Bronchial epithelial cell (primary cell): Measurements from ENCODE around the gene HOATZ. TPM values are rescaled to one million over a fixed set of nuclear protein-coding genes. Genes with fewer than 3 reads are reported as not detected.

Source experiments
- DNase-seq: peaks from one replicate; pipeline ENCODE4 v3.0.0-alpha.2; 2010; ENCODE audit warnings: low read depth
- FAIRE-seq: peaks from 2 replicates; lab custom pipeline; 2011; peaks lifted over from hg19 to GRCh38; lab: Jason Lieb, UNC
- H3K27me3 ChIP-seq: 2 replicates; pipeline ENCODE4 v1.5.1; 2011; ENCODE audit warnings: low read length; ENCODE audit not compliant: control insufficient read depth, insufficient read depth
- H3K36me3 ChIP-seq: 2 replicates; pipeline ENCODE4 v1.5.1; 2011; ENCODE audit warnings: low read length; ENCODE audit not compliant: control insufficient read depth, insufficient read depth
- H3K4me3 ChIP-seq: 2 replicates; pipeline ENCODE4 v1.5.1; 2011; ENCODE audit warnings: mild to moderate bottlenecking, low read depth, low read length, control low read depth
- CTCF ChIP-seq: IDR thresholded peaks from 2 replicates; pipeline ENCODE4 v1.5.1; 2011; ENCODE audit warnings: mild to moderate bottlenecking, moderate library complexity, low read length, control low read depth, inconsistent platforms; ENCODE audit not compliant: insufficient read depth, severe bottlenecking
- total RNA-seq: library from RNA; depleted of rRNA; stranded (reverse); fragments of >200 nt; gene quantifications from 2 replicates; pipeline ENCODE4 v1.2.1, GENCODE V29; 2014

The HOATZ gene
- total RNA-seq, 1 donor from 2014 or later, result not detected

- Histone ChIP-seq H3K4me3 (no peak overlapping the region), H3K27me3 (no peaks in the 10 kb centered on the region), H3K36me3 (no peaks in the 10 kb centered on the region)
- DNase-seq (peak; percentile 49), FAIRE-seq (no peak)
- TF ChIP-seq CTCF, result no peak
Observed at GRCh38 chr11:111474432-111474831, 40.1 kb upstream of the HOATZ start.

DNA sequence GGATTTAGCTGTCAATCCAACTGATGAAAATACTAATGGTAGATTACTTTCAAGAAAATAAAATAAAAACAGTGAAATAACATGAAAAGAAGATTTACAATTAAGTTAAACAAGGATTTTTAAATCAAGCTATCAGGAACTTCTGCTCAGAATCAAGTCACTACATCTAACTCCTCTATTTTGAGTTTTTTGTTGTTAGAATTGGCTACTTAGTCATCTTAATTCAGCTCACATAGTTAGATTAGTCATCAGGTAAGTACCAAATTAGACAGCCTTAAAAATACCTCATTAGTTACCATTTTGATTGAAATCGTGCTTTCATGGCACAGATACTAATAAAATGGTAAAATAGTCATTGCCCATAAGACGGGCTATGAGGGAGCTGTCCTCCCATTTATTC lies 38.2 kb upstream of the HOATZ start:
- TF ChIP-seq CTCF, result no peak
- FAIRE-seq (no peak), DNase-seq (peak; percentile 44)
- Histone ChIP-seq H3K36me3 (no peaks in the 10 kb centered on the region), H3K4me3 (no peak overlapping the region), H3K27me3 (no peaks in the 10 kb centered on the region)

- Histone ChIP-seq H3K27me3 (no peaks in the 10 kb centered on the region), H3K4me3 (no peak overlapping the region), H3K36me3 (no peaks in the 10 kb centered on the region)
- no peak for TF ChIP-seq CTCF
- no peak for FAIRE-seq
- DNase-seq, result no peak
Observed at GRCh38 chr11:111476956-111477355, 37.6 kb upstream of the HOATZ start.

GRCh38 chr11:111477898-111478297 lies 36.7 kb upstream of the HOATZ start:
- H3K27me3 ChIP-seq, result no peaks in the 10 kb centered on the region
- FAIRE-seq, result no peak
- H3K4me3 ChIP-seq, result no peak overlapping the region
- no peak for TF ChIP-seq CTCF
- H3K36me3 ChIP-seq, result no peaks in the 10 kb centered on the region
- no peak for DNase-seq

- Histone ChIP-seq H3K27me3 (no peaks in the 10 kb centered on the region), H3K4me3 (no peak overlapping the region), H3K36me3 (no peaks in the 10 kb centered on the region)
- FAIRE-seq (no peak), DNase-seq (no peak)
- no peak for TF ChIP-seq CTCF
Observed at GRCh38 chr11:111479666-111480065, 34.9 kb upstream of the HOATZ start.

GRCh38 chr11:111483431-111483830 lies 31.1 kb upstream of the HOATZ start:
- no peak for FAIRE-seq
- no peak for DNase-seq
- Histone ChIP-seq H3K27me3 (no peaks in the 10 kb centered on the region), H3K36me3 (no peaks in the 10 kb centered on the region), H3K4me3 (no peak overlapping the region)
- TF ChIP-seq CTCF, result no peak
